ENCODE data around the gene ADCK1.
"Not testable (repeated sequence)": the region's sequence is repeated elsewhere in the genome, so short reads cannot be mapped to it uniquely, and the experiment has no call there.

The ADCK1 gene

DNA sequence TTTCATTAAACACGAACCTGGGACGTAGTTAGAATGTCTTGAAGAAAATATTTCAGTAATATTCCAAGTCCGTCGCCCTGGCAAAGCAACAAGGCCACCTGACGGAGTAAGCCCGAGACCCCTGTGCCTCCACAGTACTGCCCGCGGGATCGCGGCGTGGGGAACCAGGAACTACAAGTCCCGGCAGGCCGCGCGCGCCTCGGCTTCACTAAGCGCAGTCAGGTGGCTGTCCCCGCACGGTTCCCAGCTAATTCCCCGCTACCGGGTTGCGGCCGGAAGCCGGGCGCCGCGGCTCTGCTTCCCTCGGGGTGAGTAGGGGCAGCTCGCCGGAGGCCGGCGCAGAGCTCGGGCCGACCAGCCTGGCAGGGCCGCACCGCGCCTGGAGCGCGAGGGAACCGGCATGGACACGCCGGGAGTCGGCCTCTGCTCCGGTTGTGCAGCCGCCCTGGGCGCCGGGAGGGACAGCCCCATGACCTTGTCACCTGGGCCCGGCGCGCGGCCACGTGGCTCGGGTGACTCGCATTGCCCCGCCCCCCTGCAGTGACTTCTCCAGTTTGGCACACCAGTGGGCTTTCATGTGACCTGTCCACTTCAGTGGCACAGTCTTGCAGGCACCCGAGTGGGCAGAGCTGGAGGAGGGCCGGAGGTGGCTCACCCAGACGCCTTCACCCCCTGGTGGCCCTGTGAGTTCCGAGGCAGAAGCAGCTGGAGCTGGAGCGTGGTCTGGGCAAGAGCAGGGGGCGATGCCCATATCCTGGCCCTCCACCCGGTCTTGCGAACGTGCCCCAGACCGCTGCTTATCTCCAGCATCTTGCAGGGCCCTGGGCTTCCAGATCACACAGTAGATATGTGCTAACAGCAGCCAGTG lies at the start of gene ADCK1:
Gene ADCK1 (plus strand): TSS at position 247 of the 868 bp plus-strand sequence. CDS start 18,870 bp downstream, outside the sequence.
- DNase-seq (ENCODE audit: low spot score) = peak; percentile 94

DNA sequence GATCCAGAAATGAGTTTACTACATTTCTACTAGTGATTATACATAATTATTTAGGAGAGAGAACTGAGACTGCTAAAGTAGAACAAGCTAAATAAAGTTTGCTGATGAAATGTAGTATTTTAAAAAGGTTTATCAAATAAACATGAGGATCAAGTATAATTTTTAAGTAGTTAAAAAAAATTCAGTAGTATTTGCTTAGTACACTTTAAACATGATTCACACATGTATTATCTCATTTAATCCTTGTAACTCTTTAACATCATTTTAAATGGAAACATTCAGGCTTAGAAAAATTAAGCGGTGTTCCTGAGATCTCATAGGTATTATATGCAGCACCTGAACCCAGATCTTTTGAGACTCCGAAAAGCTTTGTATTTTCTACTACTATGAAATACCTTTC lies 47.6 kb upstream of the ADCK1 start:
- DNase-seq (ENCODE audit: low spot score) = no peak

DNA sequence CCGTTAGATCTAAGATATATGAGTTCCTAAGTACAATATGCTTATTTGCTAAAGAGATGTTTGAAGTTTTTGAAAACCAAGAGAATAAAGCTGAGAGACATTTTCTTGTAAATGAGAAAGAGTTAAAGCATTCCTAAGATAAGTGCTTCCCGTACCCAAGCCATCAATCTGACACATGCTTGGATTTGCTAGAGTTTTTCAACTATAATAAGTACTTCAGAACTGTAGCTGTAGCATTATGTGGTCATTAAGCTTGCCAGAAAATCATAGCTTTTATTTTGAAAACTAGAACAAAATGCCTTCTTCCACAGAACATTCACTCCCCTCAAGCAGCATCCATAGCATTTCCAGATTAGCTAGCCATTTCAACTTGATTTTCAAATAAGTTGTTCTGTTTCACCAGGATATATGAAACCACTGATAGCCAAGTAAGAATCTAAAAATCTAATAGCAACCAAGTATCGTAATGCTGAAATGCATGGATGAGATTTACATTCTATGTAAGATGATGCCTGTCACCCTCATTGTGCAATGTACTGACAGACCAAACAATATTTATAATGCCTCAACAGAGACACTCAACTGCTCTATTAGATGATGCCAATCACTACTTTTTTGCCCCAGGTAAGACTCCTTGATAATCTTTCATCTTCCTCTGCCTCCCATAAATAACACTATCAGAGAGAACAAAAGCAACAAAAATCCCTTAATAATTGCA lies 47.0 kb upstream of the ADCK1 start:
- DNase-seq (ENCODE audit: low spot score) = no peak

GRCh38 chr14:77760381-77761204 lies 39.3 kb upstream of the ADCK1 start, which contains the start of gene SNW1:
TSS of gene SNW1 (minus strand) at chr14:77761156. CDS start at chr14:77761127, 29 bp downstream.
- DNase-seq (ENCODE audit: low spot score) = peak; percentile 95

- peak; percentile 47 for DNase-seq (ENCODE audit: low spot score)
Observed at GRCh38 chr14:77761205-77761931, 38.5 kb upstream of the ADCK1 start.

DNA sequence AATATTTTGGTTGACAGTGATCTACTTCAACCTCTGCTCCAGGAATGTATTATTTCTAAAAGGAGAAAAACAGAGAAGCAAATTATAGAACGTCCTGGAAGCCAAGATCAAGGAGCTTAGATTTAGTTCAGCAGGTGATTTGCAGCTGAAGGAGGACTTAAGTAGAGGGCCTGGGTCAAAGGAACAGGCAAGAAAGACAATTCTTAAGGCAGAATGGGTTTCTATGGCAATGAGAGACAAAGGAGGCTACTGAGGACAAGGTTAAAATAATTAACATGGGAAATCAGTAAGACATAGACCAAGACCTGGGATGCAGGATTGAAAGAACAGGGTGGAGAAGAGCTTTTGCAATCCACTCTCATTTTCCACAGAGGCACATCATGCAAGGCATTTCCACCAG lies 36.6 kb upstream of the ADCK1 start:
- no peak for DNase-seq (ENCODE audit: low spot score)

DNA sequence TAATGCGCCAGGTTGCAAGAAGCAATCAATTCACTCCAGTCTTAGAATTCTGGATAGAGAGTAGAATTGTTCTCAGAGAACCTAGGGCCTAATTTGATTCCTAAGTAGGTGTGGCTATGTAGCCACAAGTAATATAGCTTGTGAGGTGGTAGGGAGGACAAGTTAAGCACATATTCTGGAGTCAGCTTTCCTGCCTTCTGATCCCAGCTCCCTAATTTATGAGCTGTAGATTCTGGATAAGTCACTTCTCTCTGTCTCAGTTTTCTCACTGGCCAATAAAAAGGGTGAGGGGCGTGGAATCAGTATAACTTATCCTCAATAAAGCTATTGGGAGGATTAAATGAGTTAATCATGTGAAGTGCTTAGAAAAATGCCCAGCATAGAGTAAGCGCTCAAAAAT lies 35.9 kb upstream of the ADCK1 start:
- peak; percentile 31 for DNase-seq (ENCODE audit: low spot score)

DNA sequence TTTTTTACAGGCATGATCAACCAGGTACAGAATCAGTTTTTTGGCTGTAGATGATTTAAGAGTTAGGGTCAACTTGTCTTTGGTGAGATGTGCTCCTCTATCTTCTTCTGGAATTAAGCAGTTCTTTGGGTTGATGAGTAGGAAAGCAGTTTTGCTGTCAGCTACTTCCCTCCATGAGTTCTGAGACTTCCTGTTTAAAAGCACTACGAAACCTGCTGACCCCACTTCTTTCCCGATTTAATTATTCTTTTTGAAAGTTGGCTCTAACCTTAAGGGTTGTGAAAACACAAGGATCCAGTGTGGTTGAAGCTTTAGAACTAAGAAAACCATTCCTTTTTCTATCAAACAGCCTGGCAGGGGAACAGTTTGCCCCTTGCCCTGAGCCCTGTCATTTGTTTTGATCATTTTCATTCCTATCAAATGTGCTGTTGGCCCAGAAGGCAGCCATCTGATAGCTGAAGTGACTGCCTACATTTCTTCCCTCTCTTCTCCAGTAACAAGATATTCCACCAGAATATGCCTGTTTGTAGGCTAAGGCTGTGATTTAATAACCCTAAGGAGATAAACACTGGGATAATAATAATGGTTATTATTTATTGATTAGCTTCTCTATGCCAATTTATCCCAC lies 31.4 kb upstream of the ADCK1 start:
- DNase-seq (ENCODE audit: low spot score) = not testable (repeated sequence)

GRCh38 chr14:77773966-77774365 lies 25.9 kb upstream of the ADCK1 start:
- not testable (repeated sequence) for DNase-seq (ENCODE audit: low spot score)

GRCh38 chr14:77782202-77782601 lies 17.7 kb upstream of the ADCK1 start:
- DNase-seq (ENCODE audit: low spot score) = no peak

DNA sequence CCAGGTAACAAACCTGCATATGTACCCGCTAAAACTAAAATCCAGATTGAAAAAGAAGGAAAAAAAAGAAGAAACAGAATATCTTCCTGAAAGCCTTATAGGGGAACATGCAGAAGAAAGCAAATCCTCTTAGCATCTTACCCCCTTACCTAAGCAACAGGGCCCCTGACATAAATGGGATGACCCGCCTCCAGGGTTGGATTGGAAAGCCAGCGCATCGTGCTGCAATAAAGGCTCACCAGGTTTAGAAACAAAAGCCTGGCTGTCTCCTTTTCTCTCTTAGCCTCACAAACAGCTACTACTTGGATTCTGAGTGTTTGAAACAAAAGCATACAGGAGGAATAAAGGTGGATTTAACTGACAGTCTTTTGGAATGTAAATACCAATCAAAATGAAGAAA lies 13.8 kb upstream of the ADCK1 start:
- no peak for DNase-seq (ENCODE audit: low spot score)

DNA sequence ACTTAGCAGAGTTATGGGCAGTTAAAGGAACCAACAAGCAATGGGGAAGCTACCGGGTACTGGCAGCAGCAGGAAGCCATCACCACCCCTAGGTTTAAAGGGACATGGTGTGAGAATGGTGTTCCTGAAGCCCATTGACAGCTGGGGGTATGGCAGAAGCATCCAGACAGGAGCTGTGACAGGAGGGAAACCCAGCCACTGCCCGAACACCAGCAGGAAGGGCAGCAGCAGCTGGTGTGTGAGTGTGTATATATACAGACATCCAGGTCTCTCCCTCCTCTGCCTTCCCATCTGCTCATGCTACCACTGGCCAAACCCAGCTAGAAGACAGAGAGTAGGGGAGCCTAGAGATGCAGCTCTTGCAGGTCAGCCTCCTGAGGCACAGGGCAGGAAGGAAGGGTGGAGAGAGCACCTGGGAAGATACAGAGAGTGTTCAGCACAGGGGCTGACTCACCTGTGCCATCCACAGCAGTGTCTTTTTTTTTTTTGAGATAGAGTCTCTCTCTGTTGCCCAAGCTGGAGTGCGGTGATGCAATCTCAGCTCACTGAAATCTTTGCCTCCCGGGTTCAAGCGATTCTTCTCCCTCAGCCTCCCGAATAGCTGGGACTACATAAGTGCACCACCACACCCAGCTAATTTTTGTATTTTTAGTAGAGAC lies 9.2 kb upstream of the ADCK1 start:
- DNase-seq (ENCODE audit: low spot score) = no peak

DNA sequence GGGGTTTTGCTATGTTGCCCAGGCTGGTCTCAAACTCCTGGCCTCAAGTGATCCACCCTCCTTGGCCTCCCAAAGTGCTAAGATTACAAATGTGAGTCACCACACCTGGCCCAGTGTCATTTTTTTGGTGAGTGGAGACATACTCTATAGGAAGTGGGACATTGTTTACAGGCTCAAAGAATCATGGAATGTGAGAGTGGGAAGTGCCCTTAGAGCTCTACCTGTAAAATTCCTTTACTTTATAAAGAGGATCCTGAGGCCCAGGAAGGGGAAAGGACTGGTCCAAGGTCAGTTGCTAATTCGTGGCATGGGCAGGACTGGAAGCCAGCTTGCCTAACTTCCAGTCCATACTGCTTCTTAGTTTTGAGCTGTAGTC lies 8.7 kb upstream of the ADCK1 start:
- DNase-seq (ENCODE audit: low spot score) = no peak

GRCh38 chr14:77793255-77793654 lies 6.7 kb upstream of the ADCK1 start:
- not testable (repeated sequence) for DNase-seq (ENCODE audit: low spot score)

DNA sequence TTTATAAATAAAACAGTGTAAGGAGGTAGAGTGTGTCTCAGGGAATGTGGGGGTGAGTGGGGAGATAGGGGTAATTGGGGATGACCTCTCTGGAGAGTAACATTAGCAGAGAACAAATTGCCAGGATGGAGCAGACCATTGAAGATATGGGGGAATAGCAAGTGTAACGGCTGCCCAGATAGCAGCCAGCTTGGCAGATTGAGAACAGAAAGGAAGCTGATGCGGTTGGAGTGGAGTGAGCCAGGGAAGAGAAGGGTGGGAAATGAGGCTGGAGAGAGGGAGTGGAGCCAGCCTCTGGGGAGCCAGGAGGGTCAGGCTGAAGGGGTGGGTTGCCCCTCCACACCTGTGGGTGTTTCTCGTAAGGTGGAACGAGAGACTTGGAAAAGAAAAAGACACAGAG lies 5.6 kb upstream of the ADCK1 start:
- DNase-seq (ENCODE audit: low spot score) = no peak

- not testable (repeated sequence) for DNase-seq (ENCODE audit: low spot score)
Observed at GRCh38 chr14:77799456-77799855, 453 bp upstream of the ADCK1 start.

DNA sequence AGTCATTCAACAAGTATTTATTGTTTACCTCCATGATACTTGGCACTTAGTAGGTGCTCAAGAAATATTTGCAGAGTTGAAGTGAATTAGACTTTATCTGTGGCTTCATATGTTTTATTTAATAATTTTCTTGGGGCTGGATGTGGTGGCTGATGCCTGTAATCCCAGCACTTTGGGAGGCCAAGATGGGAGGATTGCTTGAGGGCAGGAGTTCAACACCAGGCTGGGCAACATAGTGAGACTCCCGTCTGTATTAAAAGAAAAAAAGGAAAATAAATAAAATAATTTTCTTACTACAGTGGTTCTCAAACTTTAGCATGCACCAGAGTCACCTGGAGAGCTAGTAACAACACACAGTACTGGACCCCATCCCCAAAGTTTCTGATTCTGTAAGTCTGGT lies 905 bp downstream of the ADCK1 start:
- no peak for DNase-seq (ENCODE audit: low spot score)

GRCh38 chr14:77804592-77804991 lies 4.7 kb downstream of the ADCK1 start:
- no peak for DNase-seq (ENCODE audit: low spot score)

- no peak for DNase-seq (ENCODE audit: low spot score)
Observed at GRCh38 chr14:77805706-77806105, 5.8 kb downstream of the ADCK1 start.

GRCh38 chr14:77808250-77808649 lies 8.3 kb downstream of the ADCK1 start:
- DNase-seq (ENCODE audit: low spot score) = no peak

DNA sequence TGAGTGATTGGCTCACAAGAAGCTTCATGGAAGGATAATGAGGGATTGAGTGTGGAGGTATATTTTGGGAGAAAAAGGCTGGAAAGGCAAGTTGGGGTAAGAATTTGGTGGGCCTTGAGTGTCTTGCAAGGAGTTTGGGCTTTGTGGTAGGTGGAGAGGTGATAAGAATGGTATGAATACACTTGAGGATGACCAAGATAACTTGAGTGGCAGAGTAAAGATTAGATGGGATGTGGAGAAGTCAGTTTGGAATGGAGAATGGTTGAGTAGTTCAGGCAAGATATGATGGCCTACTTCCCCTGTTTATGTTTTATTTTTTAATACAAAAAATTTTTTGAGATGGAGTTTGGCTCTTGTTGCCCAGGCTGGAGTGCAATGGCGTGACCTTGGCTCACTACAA lies 9.1 kb downstream of the ADCK1 start:
- DNase-seq (ENCODE audit: low spot score) = no peak
